ENCODE results near the gene TGM6. TPM values are rescaled to one million over a fixed set of nuclear protein-coding genes. Genes with fewer than 3 reads are reported as not detected.

Gene TGM6
- total RNA-seq, 4 donors from 2014 or later = not detected

GRCh38 chr20:2430538-2430937 is 49.8 kb downstream of the TGM6 start:
- WGBS, 2 donors = 75 to 100% methylated on average over 2 to 4 of the region's 4 CpGs

GRCh38 chr20:2431185-2431584 is 50.5 kb downstream of the TGM6 start:
- Histone ChIP-seq H3K4me1 (no peaks in the 10 kb centered on the region), H3K4me3 (replicated peaks in 1 of 3) (no peak overlapping the region), H3K27ac (no peak overlapping the region), H3K9me3 (no peaks in the 10 kb centered on the region), H3K36me3 (no peaks in the 10 kb centered on the region), H3K27me3 (no peaks in the 10 kb centered on the region)
- no peak for TF ChIP-seq POLR2A (IDR thresholded peaks at IDR 0.05)
- no peak for TF ChIP-seq CTCF (IDR thresholded peaks at IDR 0.05)
- 50 to 53% methylated on average over 1 of the region's 1 CpG for WGBS, 2 donors
- intact Hi-C loops (cut with DNase I) = no loop called here
- DNase-seq = no peak

More at GRCh38 chr20:2430538-2430937, 49.8 kb downstream of the TGM6 start:
- no peak for TF ChIP-seq POLR2A (IDR thresholded peaks at IDR 0.05)
- intact Hi-C loops (cut with DNase I) = no loop called here
- Histone ChIP-seq H3K36me3 (no peaks in the 10 kb centered on the region), H3K9me3 (no peaks in the 10 kb centered on the region), H3K4me3 (replicated peaks in 1 of 3) (no peak overlapping the region), H3K4me1 (no peaks in the 10 kb centered on the region), H3K27ac (no peak overlapping the region), H3K27me3 (no peaks in the 10 kb centered on the region)
- DNase-seq = no peak

GRCh38 chr20:2446845-2447244 is 66.1 kb downstream of the TGM6 start:
- no peak for TF ChIP-seq CTCF (IDR thresholded peaks at IDR 0.05)
- no peak for TF ChIP-seq POLR2A (IDR thresholded peaks at IDR 0.05)
- intact Hi-C loops (cut with DNase I) = no loop called here
- no peaks in the 10 kb centered on the region for H3K4me1 ChIP-seq
- WGBS, 2 donors = 71 to 75% methylated on average over 4 of the region's 4 CpGs
- H3K27ac ChIP-seq = no peak overlapping the region
- no peaks in the 10 kb centered on the region for H3K36me3 ChIP-seq
- no peak for DNase-seq
- H3K27me3 ChIP-seq = no peaks in the 10 kb centered on the region
- no peak overlapping the region for H3K4me3 ChIP-seq (replicated peaks in 1 of 3)
- no peaks in the 10 kb centered on the region for H3K9me3 ChIP-seq

GRCh38 chr20:2449386-2449785 is 68.7 kb downstream of the TGM6 start:
- TF ChIP-seq CTCF (IDR thresholded peaks at IDR 0.05) = no peak
- no peak for TF ChIP-seq POLR2A (IDR thresholded peaks at IDR 0.05)
- no peak overlapping the region for H3K27ac ChIP-seq
- WGBS, 2 donors = 96 to 97% methylated on average over 1 of the region's 1 CpG
- no peak for DNase-seq
- no peak overlapping the region for H3K4me3 ChIP-seq (replicated peaks in 1 of 3)
- no peaks in the 10 kb centered on the region for H3K36me3 ChIP-seq
- no peaks in the 10 kb centered on the region for H3K27me3 ChIP-seq
- no peaks in the 10 kb centered on the region for H3K4me1 ChIP-seq
- H3K9me3 ChIP-seq = no peaks in the 10 kb centered on the region
- intact Hi-C loops (cut with DNase I) = no loop called here

- no peak for TF ChIP-seq CTCF (IDR thresholded peaks at IDR 0.05)
- TF ChIP-seq POLR2A (IDR thresholded peaks at IDR 0.05) = no peak
- no peak overlapping the region for H3K4me3 ChIP-seq (replicated peaks in 1 of 3)
- H3K36me3 ChIP-seq = no peaks in the 10 kb centered on the region
- H3K27ac ChIP-seq = no peak overlapping the region
- no peaks in the 10 kb centered on the region for H3K4me1 ChIP-seq
- DNase-seq = no peak
- no peaks in the 10 kb centered on the region for H3K27me3 ChIP-seq
- 81 to 84% methylated on average over 5 of the region's 5 CpGs for WGBS, 2 donors
- intact Hi-C loops (cut with DNase I) = loop anchor here (10.0 kb wide), 1 partner anchor 247 kb away; no protein-coding TSS in a partner anchor
- no peaks in the 10 kb centered on the region for H3K9me3 ChIP-seq
These were observed 70.7 kb downstream of the TGM6 start for GRCh38 chr20:2451422-2451821.
